Keratinocyte (primary cell): ENCODE measurements around the gene RPIA. TPM values are rescaled to one million over a fixed set of nuclear protein-coding genes. Genes with fewer than 3 reads are reported as not detected.

Experiments
- DNase-seq: peaks from one replicate; pipeline ENCODE4 v3.0.0-alpha.2; 2011; ENCODE audit warnings: low read depth, missing footprints, low spot score
- FAIRE-seq: peaks from 2 replicates; lab custom pipeline; 2011; peaks lifted over from hg19 to GRCh38; lab: Jason Lieb, UNC
- H2AFZ ChIP-seq: 2 replicates; pipeline ENCODE4 v1.6.0; 2012; ENCODE audit warnings: low read length, control low read depth, inconsistent platforms; ENCODE audit not compliant: control insufficient read depth
- H3K27ac ChIP-seq: 2 replicates; pipeline ENCODE4 v1.5.1; 2011; ENCODE audit warnings: low read length; ENCODE audit not compliant: control insufficient read depth, insufficient read depth
- H3K27me3 ChIP-seq: 3 replicates; pipeline ENCODE4 v1.6.0; 2011; ENCODE audit warnings: low read length; ENCODE audit not compliant: control insufficient read depth, insufficient read depth; ENCODE audit errors: extremely low read depth
- H3K36me3 ChIP-seq, 2 experiments: 2 replicates in 1 of 2; 3 replicates in 1 of 2; pipeline ENCODE4 v1.5.1; 2011; ENCODE audit warnings: low read length in 2 of 2, mild to moderate bottlenecking in 1 of 2; ENCODE audit not compliant: control insufficient read depth in 2 of 2, insufficient read depth in 2 of 2; ENCODE audit errors: extremely low read depth in 1 of 2
- H3K4me1 ChIP-seq: 3 replicates; pipeline ENCODE4 v1.5.1; 2011; ENCODE audit warnings: low read length; ENCODE audit not compliant: control insufficient read depth, insufficient read depth; ENCODE audit errors: extremely low read depth
- H3K4me2 ChIP-seq: 3 replicates; pipeline ENCODE4 v1.6.0; 2011; ENCODE audit warnings: low read depth, low read length; ENCODE audit not compliant: control insufficient read depth, insufficient read depth; ENCODE audit errors: extremely low read depth
- H3K4me3 ChIP-seq, 3 experiments: fragments of 200-600 bp in 1 of 3; sonication (generic) in 1 of 3; 2 replicates in 2 of 3; 3 replicates in 1 of 3; pipeline ENCODE4 v1.5.1; 2011 to 2016; ENCODE audit warnings: low read length in 3 of 3, mild to moderate bottlenecking in 3 of 3, control low read depth in 2 of 3, inconsistent platforms in 1 of 3, low read depth in 1 of 3, mixed read lengths in 1 of 3, mixed run types in 1 of 3, moderate library complexity in 1 of 3; ENCODE audit not compliant: control insufficient read depth in 2 of 3, insufficient read depth in 2 of 3; ENCODE audit errors: extremely low read depth in 1 of 3
- H3K79me2 ChIP-seq: 2 replicates; pipeline ENCODE4 v1.6.0; 2012; ENCODE audit warnings: low read length; ENCODE audit not compliant: control insufficient read depth, insufficient read depth
- H3K9ac ChIP-seq: 3 replicates; pipeline ENCODE4 v1.6.0; 2011; ENCODE audit warnings: low read length; ENCODE audit not compliant: control insufficient read depth, insufficient read depth; ENCODE audit errors: extremely low read depth
- H3K9me1 ChIP-seq: 3 replicates; pipeline ENCODE4 v1.6.0; 2011; ENCODE audit warnings: low read length; ENCODE audit not compliant: control insufficient read depth, insufficient read depth; ENCODE audit errors: extremely low read depth
- H3K9me3 ChIP-seq: 2 replicates; pipeline ENCODE4 v1.5.1; 2012; ENCODE audit warnings: low read depth, low read length; ENCODE audit not compliant: control insufficient read depth
- H4K20me1 ChIP-seq: 3 replicates; pipeline ENCODE4 v1.6.0; 2011; ENCODE audit warnings: low read length; ENCODE audit not compliant: control insufficient read depth, insufficient read depth; ENCODE audit errors: extremely low read depth
- EZH2 ChIP-seq: IDR thresholded peaks from one replicate; pipeline ENCODE4 v1.6.1; 2012; ENCODE audit warnings: inconsistent platforms, mild to moderate bottlenecking, low read length, moderate library complexity
- dilution Hi-C: fragments of 300-500 bp; cut with MboI; formaldehyde crosslinking; loops from one replicate; pipeline ENCODE4 v1.7.0; 2020; ENCODE audit warnings: low sequenced_read_pairs; ENCODE audit not compliant: extremely low pct_ligation_motif_present
- polyA plus RNA-seq, 5 experiments: library from polyadenylated mRNA; depleted of rRNA in 3 of 5; stranded (reverse) in 3 of 5; stranded (forward) in 1 of 5; unstranded in 1 of 5; fragments of >200 nt; gene quantifications; 1 replicate in 1 of 5; 2 replicates in 3 of 5; 3 replicates in 1 of 5; pipeline versions ENCODE4 v1.2.1 to v1.2.3, GENCODE V29; 2011 to 2012; ENCODE audit warnings: missing spikeins in 2 of 5, low read depth in 1 of 5, low replicate concordance in 1 of 5
- TF ChIP-seq, protein P1 (sequence below), 3 experiments: IDR thresholded peaks in 1 of 3; conservative IDR thresholded peaks in 1 of 3; optimal IDR thresholded peaks in 1 of 3; 2 replicates in 2 of 3; 3 replicates in 1 of 3; pipeline versions ENCODE3 to v1.5.1; 2011; ENCODE audit warnings: low read length in 3 of 3, mild to moderate bottlenecking in 3 of 3, moderate library complexity in 2 of 3, control low read depth in 1 of 3, inconsistent platforms in 1 of 3; ENCODE audit not compliant: insufficient read depth in 2 of 3; ENCODE audit errors: extremely low read depth in 1 of 3

Gene RPIA
- polyA plus RNA-seq, 1 donor (not counting 4 experiments of a cell fraction or from before 2014, with no cell fraction given), result 11.4 TPM

DNA sequence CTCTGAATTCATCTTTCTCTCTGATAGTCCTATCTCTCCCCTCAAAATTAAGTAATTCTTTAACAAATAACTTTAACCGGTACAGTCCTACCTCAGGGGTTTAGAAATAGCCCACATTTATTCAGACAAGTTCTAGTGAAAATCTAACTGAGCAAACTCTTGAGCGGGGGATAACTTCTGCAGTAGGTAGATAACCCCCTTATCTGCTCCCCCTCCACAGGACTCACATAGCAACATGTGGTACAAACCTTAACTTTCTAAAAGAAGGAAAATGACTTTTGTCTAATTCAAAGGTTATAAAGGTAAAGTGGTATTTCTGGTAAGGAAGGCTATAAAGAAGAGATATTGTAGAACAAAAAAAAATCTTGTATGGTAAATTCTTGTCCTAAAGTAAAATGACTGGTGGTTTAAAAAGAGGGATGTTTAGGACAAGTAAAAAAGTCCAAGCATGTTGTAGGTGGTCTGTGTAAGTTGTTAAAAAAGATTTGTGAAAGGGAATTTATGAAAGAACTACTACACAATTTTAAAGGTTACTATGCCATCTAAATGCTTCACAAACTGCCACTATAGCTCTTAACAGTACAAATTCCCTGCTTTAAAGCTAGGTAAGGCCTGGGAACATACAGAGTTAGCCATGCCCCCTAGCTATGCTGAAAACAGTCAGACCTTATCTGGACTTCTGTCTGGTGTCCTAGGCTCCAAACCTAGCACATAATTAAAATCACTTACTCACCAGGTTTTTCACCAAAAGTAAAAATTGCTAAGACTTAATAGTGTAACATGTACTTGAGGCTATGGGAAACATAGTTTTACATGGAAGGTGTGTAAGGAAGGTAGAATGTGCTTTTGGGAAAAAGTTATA, 8.1 kb upstream of the RPIA start:
- DNase-seq (no peak), FAIRE-seq (no peak)
- dilution Hi-C loops, result no loop called here

DNA sequence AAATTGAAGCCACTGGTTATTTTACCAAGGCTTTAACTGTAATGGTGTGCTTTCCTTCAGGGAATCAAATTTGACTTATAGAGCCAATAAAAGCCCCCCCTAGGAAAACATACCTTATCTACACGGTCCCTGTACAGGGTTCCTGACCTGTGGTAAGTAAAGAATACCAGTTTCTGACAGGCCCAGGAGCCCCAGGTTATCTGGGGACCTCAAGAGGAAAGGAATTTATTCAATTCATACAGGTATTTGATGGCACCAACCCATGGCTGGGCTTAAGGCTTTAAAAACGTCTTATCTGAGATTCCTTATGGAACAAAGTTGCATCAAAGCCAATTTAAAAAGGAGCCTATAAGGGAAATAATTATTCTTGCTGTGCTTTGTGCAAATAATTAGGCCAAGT, 7.0 kb upstream of the RPIA start:
- Histone ChIP-seq H3K4me2 (no peak overlapping the region), H3K36me3 (no peaks in the 10 kb centered on the region), H3K4me3 (no peak overlapping the region), H3K9me1 (no peaks in the 10 kb centered on the region), H3K79me2 (no peaks in the 10 kb centered on the region), H3K9ac (no peak overlapping the region), H3K4me1 (no peaks in the 10 kb centered on the region), H3K9me3 (no peaks in the 10 kb centered on the region), H3K27ac (no peak overlapping the region), H4K20me1 (no peaks in the 10 kb centered on the region), H2AFZ (no peak overlapping the region), H3K27me3 (peaks cover 2% of the 10 kb centered on the region)
- TF ChIP-seq EZH2, result no peak
- TF ChIP-seq, protein P1, sequence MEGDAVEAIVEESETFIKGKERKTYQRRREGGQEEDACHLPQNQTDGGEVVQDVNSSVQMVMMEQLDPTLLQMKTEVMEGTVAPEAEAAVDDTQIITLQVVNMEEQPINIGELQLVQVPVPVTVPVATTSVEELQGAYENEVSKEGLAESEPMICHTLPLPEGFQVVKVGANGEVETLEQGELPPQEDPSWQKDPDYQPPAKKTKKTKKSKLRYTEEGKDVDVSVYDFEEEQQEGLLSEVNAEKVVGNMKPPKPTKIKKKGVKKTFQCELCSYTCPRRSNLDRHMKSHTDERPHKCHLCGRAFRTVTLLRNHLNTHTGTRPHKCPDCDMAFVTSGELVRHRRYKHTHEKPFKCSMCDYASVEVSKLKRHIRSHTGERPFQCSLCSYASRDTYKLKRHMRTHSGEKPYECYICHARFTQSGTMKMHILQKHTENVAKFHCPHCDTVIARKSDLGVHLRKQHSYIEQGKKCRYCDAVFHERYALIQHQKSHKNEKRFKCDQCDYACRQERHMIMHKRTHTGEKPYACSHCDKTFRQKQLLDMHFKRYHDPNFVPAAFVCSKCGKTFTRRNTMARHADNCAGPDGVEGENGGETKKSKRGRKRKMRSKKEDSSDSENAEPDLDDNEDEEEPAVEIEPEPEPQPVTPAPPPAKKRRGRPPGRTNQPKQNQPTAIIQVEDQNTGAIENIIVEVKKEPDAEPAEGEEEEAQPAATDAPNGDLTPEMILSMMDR (optimal IDR thresholded peaks at IDR 0.05 in 1 of 3, IDR thresholded peaks at IDR 0.05 in 1 of 3, conservative IDR thresholded peaks at IDR 0.05 in 1 of 3; ENCODE audit: extremely low read depth in 1 of 3, insufficient read depth in 2 of 3, low read length in 3 of 3), result no peak
- DNase-seq (no peak), FAIRE-seq (no peak)
- dilution Hi-C loops, result no loop called here

More for the DNA sequence above, 8.1 kb upstream of the RPIA start:
- no peaks in the 10 kb centered on the region for H3K4me1 ChIP-seq
- H4K20me1 ChIP-seq, result no peaks in the 10 kb centered on the region
- H3K27ac ChIP-seq, result no peak overlapping the region
- TF ChIP-seq, protein P1 (optimal IDR thresholded peaks at IDR 0.05 in 1 of 3, IDR thresholded peaks at IDR 0.05 in 1 of 3, conservative IDR thresholded peaks at IDR 0.05 in 1 of 3; ENCODE audit: extremely low read depth in 1 of 3, insufficient read depth in 2 of 3, low read length in 3 of 3), result no peak
- TF ChIP-seq EZH2, result no peak
- no peak overlapping the region for H3K4me3 ChIP-seq
- H3K27me3 ChIP-seq, result peaks cover 2% of the 10 kb centered on the region
- no peaks in the 10 kb centered on the region for H3K79me2 ChIP-seq
- H3K9ac ChIP-seq, result no peak overlapping the region
- H3K9me1 ChIP-seq, result no peaks in the 10 kb centered on the region
- H2AFZ ChIP-seq, result no peak overlapping the region
- H3K4me2 ChIP-seq, result no peak overlapping the region
- no peaks in the 10 kb centered on the region for H3K36me3 ChIP-seq
- H3K9me3 ChIP-seq, result no peaks in the 10 kb centered on the region
